Lower lobe of right lung (tissue), 2 donors: ENCODE data around the gene ACTR3C. TPM values are rescaled to one million over a fixed set of nuclear protein-coding genes. Genes with fewer than 3 reads are reported as not detected.

Experiments used
- ATAC-seq, 2 donors: fragments of 200-7000 bp; cut with Tn5 transposase; one replicate each; pipeline ENCODE4 v1.9.1; 2020 to 2022; ENCODE audit warnings: mild to moderate bottlenecking in 2 of 2, moderate library complexity in 2 of 2
- DNase-seq: peaks from one replicate; pipeline ENCODE4 v3.0.0-alpha.2; 2020
- H3K27ac ChIP-seq: fragments of 200-600 bp; one replicate; pipeline ENCODE4 v1.8.0; 2022
- H3K27me3 ChIP-seq: fragments of 200-600 bp; one replicate; pipeline ENCODE4 v1.8.0; 2022; ENCODE audit warnings: low read depth
- H3K36me3 ChIP-seq: fragments of 200-600 bp; one replicate; pipeline ENCODE4 v1.8.0; 2022; ENCODE audit warnings: mild to moderate bottlenecking
- H3K4me1 ChIP-seq: fragments of 200-600 bp; one replicate; pipeline ENCODE4 v1.8.0; 2022
- H3K4me3 ChIP-seq: fragments of 200-600 bp; one replicate; pipeline ENCODE4 v1.8.0; 2022; ENCODE audit warnings: mild to moderate bottlenecking
- H3K9me3 ChIP-seq: fragments of 200-600 bp; one replicate; pipeline ENCODE4 v1.8.0; 2022
- intact Hi-C: fragments of 100-400 bp; cut with DNase I; formaldehyde crosslinking; loops from one replicate; pipeline ENCODE4 v1.11.0; 2022
- total RNA-seq: library from RNA; stranded (reverse); fragmentation: NEBNext Ultra II Directional; extraction: Animal tissue kit (Norgen Biotek cat#: 25700); gene quantifications from one replicate; pipeline ENCODE4 v1.2.1, GENCODE V29; 2021
- TF ChIP-seq, protein P1 (sequence below): fragments of 200-600 bp; IDR thresholded peaks from one replicate; pipeline ENCODE4 v1.8.0; 2022; ENCODE audit warnings: antibody characterized with exemption, mild to moderate bottlenecking
- donor health status: DM: no; HTN: yes; CAD: no; lungs with severe emphysema.

ACTR3C gene
- total RNA-seq, 1 donor from 2014 or later, result 18.6 TPM

GRCh38 chr7:150341263-150342120, 18.1 kb upstream of the ACTR3C start, which contains the start of gene RARRES2:
Gene RARRES2 (minus strand): TSS chr7:150341629. CDS start chr7:150340609, 1,020 bp downstream.
- TF ChIP-seq, protein P1, sequence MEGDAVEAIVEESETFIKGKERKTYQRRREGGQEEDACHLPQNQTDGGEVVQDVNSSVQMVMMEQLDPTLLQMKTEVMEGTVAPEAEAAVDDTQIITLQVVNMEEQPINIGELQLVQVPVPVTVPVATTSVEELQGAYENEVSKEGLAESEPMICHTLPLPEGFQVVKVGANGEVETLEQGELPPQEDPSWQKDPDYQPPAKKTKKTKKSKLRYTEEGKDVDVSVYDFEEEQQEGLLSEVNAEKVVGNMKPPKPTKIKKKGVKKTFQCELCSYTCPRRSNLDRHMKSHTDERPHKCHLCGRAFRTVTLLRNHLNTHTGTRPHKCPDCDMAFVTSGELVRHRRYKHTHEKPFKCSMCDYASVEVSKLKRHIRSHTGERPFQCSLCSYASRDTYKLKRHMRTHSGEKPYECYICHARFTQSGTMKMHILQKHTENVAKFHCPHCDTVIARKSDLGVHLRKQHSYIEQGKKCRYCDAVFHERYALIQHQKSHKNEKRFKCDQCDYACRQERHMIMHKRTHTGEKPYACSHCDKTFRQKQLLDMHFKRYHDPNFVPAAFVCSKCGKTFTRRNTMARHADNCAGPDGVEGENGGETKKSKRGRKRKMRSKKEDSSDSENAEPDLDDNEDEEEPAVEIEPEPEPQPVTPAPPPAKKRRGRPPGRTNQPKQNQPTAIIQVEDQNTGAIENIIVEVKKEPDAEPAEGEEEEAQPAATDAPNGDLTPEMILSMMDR, result no peak
- Histone ChIP-seq H3K27ac (peak within 1 kb of the TSS; percentile 78), H3K4me1 (peaks cover 20% of the 10 kb centered on the region), H3K27me3 (peaks cover 26% of the 10 kb centered on the region), H3K9me3 (no peaks in the 10 kb centered on the region), H3K4me3 (peak within 1 kb of the TSS; percentile 62), H3K36me3 (peaks cover 14% of the 10 kb centered on the region)
- ATAC-seq (peak; percentile 75 to 78), DNase-seq (no peak)
- intact Hi-C loops, result no loop called here

DNA sequence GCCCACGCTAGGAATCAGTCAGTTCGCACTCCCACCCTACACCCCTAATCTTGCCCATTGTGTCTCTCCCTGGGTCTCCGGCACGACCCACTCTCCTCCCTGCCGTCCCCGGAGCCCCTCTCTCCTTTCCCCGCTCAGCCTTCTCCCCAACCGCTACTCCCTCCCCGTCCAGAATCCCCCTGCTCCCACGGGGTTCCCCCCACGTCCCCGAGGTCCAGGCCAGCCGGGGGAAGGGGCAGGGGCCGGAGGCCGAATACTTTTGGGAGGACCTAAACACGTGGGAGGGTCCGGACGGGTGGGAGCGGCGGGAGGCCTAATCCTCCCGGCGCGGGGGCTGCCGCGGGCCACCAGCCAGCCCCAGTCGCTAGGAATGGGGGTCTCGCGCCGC, 17.5 kb upstream of the ACTR3C start:
- peak overlapping the region; percentile 62 for H3K4me3 ChIP-seq
- H3K36me3 ChIP-seq, result peaks cover 15% of the 10 kb centered on the region
- H3K9me3 ChIP-seq, result no peaks in the 10 kb centered on the region
- H3K27ac ChIP-seq, result peak overlapping the region; percentile 78
- peak; percentile 1 to 9 for ATAC-seq
- DNase-seq, result no peak
- H3K4me1 ChIP-seq, result peaks cover 26% of the 10 kb centered on the region
- peaks cover 26% of the 10 kb centered on the region for H3K27me3 ChIP-seq
- intact Hi-C loops, result no loop called here
- TF ChIP-seq, protein P1, result no peak

DNA sequence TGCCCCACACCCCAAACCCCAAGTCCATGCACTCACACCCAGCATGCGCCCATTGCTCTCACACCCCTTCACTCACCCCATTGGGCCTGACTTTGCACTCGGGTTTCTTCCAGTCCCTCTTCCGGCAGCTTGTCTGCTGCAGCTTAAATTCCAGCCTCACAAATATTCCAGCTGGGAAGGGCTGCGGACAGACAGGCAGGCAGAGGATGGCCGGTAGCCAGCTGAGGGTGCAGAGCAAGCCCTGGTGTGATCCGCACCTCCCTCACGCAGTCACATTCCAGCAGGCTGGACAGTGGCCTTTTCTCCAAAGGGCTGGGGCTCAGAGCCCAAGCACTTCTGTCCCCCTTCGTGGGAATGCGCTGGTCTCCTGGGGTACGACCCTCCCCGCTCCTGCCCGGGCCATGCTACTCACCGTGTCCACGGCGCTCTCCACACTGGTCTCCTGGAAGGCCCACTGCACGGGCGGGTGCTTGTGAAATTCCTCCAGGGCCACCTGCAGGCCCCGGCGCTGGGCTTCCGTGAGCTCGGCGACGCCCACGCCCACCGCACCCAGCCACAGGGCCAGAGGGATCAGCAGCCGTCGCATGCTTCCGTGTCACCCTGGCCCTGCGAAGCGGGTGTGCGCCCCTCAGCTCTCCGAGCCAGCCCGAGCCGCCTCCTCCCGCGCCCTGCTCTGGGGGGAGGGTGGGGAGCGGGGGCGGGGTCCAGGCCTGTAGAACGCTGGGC, 16.8 kb upstream of the ACTR3C start:
- Histone ChIP-seq H3K27me3 (peaks cover 26% of the 10 kb centered on the region), H3K4me1 (peaks cover 30% of the 10 kb centered on the region), H3K9me3 (no peaks in the 10 kb centered on the region), H3K27ac (peak overlapping the region; percentile 78), H3K4me3 (peak overlapping the region; percentile 62), H3K36me3 (peaks cover 15% of the 10 kb centered on the region)
- intact Hi-C loops, result no loop called here
- TF ChIP-seq, protein P1, result no peak
- DNase-seq, result peak; percentile 66
- ATAC-seq, result peak; percentile 66 to 69

GRCh38 chr7:150339409-150339809, 16.1 kb upstream of the ACTR3C start:
- Histone ChIP-seq H3K36me3 (peaks cover 15% of the 10 kb centered on the region), H3K4me1 (peaks cover 30% of the 10 kb centered on the region), H3K27me3 (peaks cover 26% of the 10 kb centered on the region), H3K9me3 (no peaks in the 10 kb centered on the region), H3K27ac (no peak overlapping the region), H3K4me3 (peak overlapping the region; percentile 62)
- intact Hi-C loops, result no loop called here
- DNase-seq (no peak), ATAC-seq (no peak)
- TF ChIP-seq, protein P1, result no peak

DNA sequence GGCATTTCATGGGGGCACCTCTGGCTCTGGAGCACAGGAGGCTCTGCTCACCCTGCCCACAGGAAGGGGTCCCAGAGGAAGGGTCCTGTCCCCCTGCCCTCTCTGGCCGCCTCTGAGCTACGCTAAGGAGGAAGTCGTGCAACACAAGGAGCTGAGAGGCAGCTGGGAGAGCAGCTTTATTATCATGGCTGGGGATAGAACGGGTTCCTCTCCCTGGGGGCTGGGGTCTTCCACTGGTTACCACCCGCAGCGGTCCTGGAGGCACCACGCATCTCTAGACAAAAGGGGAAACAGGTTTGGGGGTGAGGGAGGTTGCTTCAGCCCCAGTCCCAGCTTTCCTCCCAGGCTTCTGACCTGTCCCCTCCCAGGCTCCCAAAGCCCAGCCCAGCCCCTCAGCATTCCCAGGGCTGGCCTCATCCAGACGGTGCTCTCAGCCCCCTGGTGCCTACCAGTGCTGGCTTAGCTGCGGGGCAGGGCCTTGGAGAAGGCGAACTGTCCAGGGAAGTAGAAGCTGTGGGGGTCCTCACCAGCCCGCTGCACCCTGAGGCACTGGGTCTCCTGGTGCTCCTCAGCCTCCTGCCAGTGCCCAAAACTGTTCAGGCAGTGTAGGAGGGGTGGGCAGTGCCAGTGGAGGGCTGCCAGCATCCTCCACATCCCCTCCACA, 15.0 kb upstream of the ACTR3C start:
- H3K36me3 ChIP-seq, result peaks cover 15% of the 10 kb centered on the region
- H3K9me3 ChIP-seq, result no peaks in the 10 kb centered on the region
- peaks cover 26% of the 10 kb centered on the region for H3K27me3 ChIP-seq
- H3K27ac ChIP-seq, result no peak overlapping the region
- peaks cover 30% of the 10 kb centered on the region for H3K4me1 ChIP-seq
- TF ChIP-seq, protein P1, result no peak
- intact Hi-C loops, result no loop called here
- no peak overlapping the region for H3K4me3 ChIP-seq
- ATAC-seq (no peak), DNase-seq (no peak)
